Activated gamma-delta T cell treated with anti-CD3 and anti-CD28 coated beads, Interleukin-2, amount 50 U/mL, for 16 hours (primary cell): ENCODE data around the gene DESI1.
"Not testable (repeated sequence)": the region's sequence is repeated elsewhere in the genome, so short reads cannot be mapped to it uniquely, and the experiment has no call there.

Experiments
- DNase-seq: peaks from one replicate; pipeline ENCODE4 v3.0.0-alpha.2; 2020; ENCODE audit warnings: low read depth

The DESI1 gene

DNA sequence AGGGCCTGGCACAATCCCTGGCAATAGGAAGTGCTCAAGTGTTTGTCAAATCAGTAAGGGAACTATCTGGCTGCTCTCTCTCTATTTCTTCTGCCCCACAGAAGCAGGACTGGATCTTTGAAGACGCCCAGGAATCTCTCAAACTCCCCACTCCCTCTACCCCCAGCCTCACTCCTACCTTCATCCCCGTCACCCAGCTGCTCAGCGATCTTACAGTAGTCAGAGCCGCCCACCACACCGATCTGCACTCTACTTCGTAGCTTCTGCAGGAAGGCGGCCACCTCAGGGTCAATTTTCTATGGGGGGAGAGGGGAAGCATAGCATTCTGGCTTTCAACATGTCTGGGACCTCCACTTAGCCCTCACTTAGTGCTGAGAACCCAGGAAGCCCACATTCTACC lies 34.9 kb downstream of the DESI1 start:
- no peak for DNase-seq

DNA sequence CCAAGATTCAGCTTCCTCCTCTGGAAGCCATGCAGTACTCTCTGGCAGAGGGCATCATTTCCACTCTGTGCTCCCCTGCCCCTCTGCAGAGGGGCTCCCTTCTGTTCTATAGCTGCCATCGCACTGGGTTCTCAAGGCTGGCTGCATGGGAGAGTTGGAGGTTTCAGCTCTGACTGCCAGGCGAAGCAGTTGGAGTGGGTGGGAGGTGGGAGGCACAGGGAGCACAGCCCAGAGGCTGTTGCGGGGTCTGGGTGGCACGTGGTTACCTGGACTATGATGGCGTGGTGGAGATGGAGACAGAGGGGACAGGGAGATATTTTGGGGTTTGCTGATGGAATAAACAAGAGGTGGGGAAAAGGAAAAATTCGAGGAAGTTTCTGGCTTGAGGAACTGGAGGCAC lies 36.0 kb downstream of the DESI1 start:
- no peak for DNase-seq

DNA sequence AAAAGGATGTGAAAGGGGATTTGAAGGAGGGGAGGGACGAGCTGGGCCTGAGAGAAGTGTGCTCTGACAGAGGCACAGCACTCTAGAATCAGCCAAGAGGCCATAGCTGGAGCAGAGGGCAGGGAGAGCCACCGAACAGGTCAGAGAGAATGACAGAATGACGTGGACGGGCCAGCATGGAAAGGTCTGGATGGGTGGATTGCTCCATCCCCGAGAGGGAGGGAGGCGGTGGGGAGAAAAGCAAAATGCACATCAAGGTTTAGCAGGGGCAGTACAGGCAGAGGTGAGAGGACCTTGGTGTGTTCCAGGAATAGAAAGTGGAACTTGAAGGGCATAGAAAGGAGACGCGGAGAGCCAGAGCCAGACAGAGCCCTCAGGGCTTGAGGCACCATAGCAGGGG lies 38.1 kb downstream of the DESI1 start:
- no peak for DNase-seq

DNA sequence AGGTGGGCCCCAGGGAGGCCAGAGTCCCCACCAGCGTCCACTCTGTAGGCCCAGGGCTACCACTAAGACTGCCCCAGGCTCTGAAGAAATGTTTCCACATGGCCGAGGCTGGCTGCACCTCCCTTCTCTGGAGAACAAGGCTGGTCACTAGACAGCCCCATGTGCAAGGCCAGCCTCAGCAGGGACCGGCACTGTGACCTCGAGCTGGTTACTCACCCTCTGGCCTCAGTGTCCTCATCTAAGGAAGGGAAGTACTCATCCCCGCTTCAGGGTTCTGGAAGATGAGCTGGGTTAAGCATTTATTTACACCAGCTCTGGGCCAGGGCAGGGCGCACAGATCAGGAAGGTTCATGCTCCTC lies 40.9 kb downstream of the DESI1 start:
- DNase-seq: no peak

DNA sequence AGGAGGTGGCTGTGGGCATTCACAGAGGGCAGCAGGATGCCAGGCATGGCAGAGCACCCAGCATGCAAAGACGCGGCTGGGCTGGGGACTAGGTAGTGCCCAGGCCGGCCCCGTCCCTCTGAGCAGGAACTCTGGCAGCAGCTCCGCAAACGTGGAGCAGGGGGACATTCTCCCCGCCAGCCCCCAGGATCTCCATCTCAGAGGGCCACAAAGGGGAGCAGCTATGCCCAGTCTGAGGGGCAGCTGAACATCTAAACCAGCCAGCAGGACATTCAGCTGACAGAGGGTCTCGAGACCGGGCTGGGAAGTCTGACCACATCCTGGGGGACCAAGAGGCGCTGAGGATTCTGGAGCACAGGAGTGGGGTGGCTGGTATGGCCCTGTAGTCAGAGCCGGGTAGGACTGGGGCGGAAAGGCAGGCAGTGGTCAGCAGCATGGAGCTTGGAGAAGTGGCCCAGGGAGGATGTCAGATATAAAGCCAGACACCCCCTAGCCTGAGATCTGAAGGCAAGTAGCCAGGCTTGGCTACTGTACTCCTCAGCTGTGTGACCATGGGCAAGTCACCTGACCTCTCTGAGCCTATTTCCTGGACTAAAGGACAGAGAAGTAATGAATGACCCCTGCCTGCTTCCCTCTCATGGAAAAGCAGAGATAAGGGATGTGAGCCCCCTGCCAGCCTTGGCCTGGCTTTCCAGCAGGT lies 41.4 kb downstream of the DESI1 start:
- DNase-seq: no peak

DNA sequence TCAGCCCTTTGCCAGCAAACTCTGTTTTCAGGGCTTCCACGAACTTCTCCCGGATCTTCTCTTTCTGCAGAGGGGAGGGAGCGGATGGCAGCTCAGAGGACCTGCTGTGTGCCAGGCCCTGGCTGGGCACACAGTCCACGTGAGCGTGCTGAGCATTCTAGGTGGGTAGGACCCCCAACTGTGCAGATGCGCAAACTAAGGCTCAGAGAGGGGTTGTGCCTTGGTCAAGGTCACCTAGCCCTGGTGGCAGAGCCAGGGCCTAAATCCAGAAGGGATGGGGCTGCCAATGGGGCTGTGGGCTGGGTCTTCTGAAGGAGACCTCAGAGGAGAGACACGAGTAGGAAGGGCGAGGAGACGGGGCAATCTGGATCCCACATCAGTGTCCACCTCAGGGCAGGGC lies 42.0 kb downstream of the DESI1 start:
- no peak for DNase-seq

DNA sequence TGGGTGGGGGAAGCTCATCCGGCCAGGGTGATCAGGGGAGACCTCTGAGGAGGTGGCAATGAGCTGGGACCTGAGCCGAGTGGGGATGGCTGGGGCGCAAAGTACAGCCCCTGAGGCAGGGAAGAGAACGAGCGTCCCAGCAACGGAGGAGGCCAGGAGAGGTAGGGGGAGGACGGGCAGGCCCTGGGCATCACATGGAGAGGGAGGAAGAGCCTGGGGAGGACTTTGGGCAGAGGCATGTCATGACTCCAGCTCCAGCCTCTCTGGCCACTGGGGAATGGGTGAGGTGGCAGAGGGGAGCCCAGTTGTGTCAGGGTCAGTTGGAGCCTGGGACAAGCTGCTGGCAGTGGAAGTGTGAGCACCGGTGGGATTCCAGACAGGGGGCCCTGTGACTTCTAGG lies 42.7 kb downstream of the DESI1 start:
- no peak for DNase-seq

DNA sequence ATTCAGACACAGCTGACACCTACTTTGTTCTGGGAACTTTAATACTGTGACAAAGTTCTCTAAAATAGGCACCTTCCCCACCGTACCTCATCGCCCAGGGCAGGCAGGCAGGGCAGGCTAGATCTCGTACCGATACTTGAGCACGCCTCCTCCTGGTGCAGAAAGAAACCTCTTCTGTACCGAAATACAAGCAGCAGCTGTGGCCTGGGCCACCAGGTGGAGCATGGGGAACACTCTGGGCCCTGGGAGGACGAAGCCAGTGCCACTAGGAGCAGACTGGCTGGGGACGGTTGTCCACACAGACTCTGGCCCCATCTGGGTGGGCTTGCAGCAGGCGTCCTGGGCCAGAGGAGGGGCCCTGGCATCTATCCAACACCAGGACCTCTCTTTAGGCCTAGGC lies 44.0 kb downstream of the DESI1 start:
- no peak for DNase-seq

DNA sequence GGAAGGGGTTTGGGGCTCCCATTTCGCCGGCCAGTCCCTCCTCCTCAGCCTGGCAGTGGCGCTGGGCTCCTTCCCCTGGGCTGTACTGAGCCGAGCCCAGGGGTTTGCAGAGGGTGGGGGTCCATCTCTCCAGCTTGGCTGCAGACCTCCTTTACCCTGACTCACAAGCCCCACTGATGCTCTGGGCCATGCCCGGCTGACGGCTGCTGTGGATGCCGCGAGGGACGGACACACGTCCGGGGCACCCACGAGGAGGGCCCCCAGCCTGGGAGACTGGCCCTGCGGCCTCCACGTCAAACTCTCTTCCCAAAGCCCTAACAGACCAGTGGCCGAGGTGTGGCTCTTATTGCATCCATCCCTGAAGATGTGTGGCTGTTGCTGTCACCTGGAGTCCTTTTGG lies 45.3 kb downstream of the DESI1 start:
- DNase-seq: no peak

DNA sequence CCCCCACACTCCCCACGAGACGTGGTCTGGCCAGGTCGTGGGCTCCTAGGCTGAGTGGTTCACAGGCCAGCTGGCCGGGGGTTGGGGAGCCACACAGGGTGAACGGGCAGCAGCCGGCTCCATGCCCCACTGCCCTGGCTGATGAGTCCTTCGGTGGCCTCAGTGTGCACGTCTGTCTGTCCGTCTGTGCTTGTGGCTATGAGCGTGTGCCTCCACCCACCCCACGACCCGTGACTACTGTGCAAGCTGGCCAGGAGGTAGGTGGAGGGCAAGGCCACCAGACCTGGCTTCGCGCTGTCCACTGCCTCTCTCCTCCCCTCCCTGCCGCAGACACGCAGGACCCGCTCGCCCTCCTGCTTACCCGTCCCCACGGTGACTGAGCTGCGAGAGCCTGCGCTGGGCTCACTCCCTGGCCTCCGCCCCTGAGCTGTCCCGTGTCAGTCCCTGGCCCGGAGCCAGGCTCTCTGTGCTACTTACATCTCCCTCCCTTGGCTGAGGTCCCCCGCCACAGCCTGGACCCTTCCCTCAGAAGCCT lies 45.9 kb downstream of the DESI1 start:
- no peak for DNase-seq

DNA sequence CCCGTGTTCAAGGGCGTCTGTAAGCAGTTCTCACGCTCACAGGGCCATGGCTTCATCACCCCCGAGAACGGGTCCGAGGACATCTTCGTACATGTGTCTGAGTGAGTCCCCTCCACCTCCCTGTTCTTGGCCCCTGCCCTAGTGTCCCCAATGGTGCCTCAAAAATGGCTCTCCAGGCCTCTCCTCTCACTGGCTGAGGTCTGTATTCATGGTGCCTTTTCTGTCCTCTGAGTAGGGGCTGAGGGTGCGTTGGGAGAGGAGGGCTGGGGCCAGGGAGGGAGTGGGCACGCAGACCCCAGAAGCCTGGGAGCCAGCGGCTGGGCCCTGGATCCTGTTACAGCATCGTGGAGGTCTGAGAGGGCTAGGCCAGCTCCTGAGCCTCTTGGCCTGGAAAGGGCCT lies 47.2 kb downstream of the DESI1 start:
- no peak for DNase-seq

DNA sequence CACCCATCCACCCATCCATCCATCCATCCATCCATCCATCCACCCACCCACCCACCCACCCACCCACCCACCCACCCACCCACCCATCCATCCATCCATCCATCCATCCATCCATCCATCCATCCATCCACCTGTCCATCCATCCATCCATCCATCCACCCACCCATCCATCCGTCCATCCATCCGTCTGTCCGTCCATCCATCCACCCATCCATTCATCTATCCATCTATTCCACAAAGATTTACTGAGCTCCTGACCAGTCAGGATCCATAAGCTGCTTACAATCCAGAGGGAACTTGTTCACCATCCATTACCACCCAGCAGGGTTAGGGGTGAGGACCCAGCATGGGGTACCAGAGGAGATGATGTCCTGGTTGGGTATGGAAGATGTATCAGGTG lies 48.5 kb downstream of the DESI1 start:
- DNase-seq: not testable (repeated sequence)

DNA sequence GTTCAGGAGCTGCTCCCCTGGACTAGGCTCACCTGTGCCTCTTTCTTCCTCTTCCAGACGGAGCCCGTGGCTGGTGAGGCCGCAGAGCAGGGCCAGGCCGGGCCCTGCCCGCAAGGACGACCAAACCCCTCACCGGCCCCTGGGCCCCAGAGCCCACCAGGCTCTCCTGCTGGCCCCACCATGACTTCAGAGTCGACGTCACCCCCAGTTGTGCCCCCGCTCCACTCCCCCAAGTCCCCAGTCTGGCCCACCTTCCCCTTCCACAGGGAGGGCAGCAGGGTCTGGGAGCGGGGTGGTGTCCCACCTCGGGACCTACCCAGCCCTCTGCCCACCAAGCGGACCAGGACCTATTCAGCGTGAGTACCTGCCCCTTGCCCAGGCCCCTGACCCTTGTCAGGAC lies 49.1 kb downstream of the DESI1 start:
- no peak for DNase-seq

DNA sequence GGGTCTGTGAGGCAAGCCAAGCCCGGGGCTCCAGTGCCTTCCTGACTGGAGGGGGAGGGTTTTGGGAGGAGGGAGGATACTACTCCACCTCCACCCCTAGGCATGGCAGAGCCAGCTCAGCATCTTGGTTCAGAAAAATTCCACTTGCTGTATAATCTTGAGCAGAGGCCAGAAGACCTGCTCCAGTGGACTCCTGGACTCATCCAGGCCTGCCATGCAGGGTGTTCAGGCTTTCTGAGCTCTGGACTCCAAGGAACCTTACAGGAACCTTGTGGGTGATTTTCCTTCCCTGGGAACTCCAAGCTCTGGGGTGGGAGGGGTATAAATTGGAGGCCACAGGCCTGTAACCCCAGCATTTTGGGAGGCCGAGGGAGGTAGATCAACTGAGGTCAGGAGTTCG lies 50.6 kb downstream of the DESI1 start:
- no peak for DNase-seq

DNA sequence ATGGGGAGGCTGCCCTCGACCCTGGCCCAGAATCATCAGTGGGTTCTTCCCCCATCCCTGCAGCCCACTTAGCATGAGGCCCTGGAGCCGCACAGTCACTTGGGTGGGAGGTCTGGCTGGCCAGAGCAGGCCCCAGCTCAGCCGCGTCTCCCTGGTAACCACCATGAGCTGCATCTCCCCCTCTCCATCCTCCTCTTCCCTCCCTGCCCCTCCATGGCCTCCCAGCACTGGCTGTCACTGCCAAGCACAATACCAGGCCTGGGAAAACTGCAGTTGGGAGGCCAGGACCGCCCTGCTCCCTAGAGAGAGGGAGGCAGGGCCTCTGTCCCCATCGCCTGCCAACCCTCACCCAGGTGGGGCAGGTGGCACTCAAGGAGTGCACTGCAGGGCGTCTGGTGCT lies 52.0 kb downstream of the DESI1 start:
- DNase-seq: no peak

DNA sequence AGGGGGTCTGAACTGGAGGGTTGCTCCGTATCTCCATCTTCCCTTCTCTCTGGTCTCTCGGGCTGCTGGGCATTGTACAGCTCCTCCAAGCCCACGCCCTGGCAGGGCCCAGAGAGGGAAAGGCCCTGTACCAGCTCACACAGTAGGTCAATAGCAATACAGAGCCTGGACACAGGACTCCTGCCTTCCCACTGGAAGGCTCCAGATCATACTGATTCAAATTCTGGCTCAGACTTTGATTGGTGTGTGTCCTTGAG lies 53.4 kb downstream of the DESI1 start:
- no peak for DNase-seq

DNA sequence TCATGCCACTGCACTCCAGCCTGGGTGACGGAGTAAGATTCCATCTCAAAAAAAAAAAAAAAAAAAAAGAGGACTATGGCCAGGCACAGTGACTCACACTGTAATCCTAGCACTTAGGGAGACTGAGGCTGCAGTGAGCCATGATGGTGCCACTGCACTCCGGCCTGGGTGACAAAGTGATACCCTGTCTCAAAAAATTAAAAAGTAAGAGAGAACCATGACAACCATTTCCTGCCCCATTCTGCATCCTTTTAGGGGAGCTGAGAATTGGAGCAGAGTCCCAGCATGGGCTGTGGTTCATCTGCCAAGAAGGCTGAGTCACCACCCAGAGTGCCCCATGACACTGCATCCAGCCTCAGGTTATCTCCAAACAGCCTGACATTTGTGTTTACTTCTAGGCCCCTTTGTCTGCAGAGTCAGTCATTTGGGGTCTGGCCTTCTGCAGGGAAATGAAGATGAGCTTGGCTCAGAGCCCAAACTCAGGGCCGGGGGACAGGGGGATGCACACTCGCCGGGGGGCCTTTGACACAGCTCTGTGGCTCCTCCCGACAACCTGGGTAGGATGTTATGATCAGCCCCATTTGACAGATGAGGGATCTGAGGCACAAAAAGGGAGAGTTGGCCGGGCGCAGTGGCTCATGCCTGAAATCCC lies 55.3 kb downstream of the DESI1 start:
- DNase-seq: no peak

DNA sequence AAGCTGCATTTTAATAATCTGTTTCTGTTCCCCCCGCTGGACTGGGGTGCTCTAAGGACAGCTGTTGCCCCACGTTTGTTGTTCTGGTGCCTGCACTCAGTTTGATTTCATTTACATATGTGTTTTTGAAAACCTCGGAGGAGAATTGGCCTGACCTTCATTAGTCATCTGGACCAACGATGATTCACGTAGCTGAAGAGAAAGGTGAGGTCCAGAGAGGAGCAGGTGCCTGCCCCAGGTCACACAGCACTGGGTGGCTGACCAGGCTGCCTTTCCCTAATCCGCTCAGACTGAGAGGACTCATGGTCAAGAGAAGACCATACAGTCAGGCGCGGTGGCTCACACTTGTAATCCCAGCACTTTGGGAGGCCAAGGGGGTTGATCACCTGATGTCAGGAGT lies 56.3 kb downstream of the DESI1 start:
- DNase-seq: no peak

DNA sequence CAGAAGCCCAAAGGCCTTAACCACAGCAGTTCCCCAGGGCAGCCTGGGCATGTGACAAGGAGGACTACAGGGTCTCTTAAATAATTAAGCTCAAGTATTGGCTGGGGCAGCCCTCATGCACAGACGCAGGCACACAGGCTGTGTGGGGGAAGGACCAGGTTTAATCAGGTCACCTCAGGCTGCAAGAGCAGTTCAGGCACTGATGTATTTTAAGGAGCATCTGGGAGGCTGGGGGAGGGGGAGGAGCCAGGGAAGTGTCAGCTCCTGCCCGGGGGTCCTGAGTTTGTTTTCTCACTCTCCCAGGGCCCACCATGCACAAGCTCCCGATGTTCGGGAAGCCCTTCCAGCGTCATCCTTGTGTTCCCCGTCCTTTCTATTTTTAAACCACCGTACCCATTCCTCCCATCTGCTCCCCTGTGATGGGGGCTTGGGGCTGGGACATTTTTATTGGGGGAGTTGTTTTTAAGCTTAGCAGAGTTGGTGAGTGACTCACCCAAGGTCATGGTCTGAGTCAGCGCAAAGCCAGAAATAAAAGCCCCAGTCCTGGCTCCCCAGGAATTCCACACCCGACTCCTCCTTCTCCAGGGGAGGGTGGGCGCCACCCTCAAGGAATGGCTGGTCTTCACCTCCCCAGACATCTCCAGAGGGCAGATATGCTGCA lies 57.7 kb downstream of the DESI1 start:
- no peak for DNase-seq

DNA sequence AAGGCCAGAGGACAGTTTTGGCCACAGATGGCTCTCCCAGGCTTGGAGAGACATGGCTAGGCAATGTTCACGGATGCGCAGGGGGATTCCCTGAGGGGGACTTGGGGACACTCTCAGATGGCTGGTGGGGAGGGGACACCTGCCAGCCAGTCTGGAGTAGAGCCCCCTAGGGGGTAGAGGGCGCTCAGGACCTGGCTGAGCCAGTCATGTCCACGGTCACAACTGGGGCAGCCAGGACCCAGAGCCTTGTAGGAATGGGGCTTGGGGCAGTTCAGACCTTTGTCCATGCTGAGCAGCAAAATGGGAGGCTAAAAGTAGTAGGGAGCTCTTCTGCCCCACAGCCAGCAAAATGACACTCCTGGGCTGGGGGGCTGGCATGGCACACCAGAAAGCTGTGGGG lies 58.4 kb downstream of the DESI1 start:
- no peak for DNase-seq

DNA sequence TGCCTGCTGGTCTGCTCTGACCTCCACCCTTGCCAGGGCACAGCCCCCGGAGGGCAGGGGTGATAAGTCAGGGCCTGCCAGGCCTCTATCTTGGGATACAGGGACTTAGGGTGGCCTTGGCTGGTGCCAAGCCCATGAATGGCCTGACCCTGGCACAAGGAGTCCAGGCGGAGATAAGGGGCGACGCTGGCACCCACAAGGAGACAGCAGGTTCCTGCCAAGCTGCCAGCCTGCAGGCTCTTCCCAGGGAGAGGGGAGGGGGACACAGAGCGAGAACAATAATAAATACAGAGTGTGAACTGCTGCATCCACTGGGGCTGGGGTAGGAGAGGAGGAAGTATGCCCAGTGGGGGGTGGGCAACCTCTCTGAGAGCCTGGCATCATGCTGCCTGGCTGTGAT lies 59.1 kb downstream of the DESI1 start:
- DNase-seq: no peak

DNA sequence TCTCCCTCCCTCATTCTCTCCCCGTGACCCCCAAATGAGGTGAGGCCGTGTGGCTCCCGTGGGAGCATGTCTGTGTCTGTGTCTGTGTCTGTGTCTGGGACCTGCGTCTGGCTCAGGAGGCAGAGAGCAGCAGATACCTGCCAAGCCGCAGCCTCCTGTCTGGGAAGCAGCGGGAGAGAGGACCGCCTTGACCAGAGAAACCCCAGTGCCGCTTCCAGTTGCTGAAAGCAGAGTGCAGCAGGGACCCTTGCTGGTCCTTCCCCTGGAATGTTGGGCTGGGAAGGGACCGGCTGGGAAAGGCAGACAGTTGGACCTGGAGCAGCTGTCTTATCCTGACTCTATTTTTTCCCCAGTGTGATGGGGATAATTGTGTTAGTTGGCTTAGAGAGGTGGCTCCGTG lies 59.5 kb downstream of the DESI1 start:
- no peak for DNase-seq

DNA sequence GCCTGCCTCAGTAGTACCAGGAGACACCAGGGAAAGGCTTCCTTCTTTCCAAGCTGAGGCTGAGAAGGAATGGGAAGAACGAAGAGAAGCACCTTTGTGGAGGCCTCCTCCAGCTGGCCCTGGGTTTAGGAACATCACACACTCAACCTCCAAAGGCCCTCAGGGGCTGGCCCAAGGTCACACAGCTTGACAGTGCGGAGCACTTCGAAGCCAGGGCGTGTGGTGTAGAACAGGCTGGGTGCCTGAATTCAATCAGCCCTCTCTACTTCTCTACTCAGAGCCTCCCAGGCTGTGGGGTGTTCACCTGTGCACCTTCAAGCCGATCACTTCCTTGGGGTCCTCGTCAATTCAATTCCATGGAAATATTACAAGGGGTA lies 60.8 kb downstream of the DESI1 start:
- no peak for DNase-seq

DNA sequence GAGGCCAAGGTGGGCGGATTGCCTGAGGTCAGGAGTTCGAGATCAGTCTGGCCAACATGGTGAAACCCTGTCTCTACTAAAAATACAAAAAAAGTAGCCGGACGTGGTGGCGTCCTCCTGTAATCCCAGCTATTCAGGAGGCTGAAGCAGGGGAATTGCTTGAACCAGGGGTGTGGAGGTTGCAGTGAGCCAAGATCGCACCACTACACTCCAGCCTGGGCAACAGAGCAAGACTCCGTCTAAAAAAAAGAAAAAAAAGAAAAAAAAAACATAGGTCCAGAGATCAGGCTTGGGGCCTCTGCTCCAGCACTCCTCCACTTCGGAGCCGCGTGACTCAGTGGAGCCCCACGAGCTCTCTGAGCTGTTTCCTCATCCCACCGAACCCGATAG lies 62.6 kb downstream of the DESI1 start:
- not testable (repeated sequence) for DNase-seq
